Esophagus muscularis mucosa (tissue), 4 donors: ENCODE measurements around the gene RAB40AL. TPM values are rescaled to one million over a fixed set of nuclear protein-coding genes. Genes with fewer than 3 reads are reported as not detected.
"Not testable (repeated sequence)": the region's sequence is repeated elsewhere in the genome, so short reads cannot be mapped to it uniquely, and the experiment has no call there.

ENCODE experiments used
- DNase-seq: peaks from one replicate; pipeline ENCODE4 v3.0.0-alpha.2; 2017; ENCODE audit errors: extremely low spot score
- H3K27ac ChIP-seq, 4 donors: fragments of 200-600 bp; sonication (generic); replicated peaks in 1 of 4; 1 replicate in 3 of 4; 2 replicates in 1 of 4; pipeline ENCODE4 v1.5.1; 2016 to 2019; ENCODE audit warnings: mild to moderate bottlenecking in 1 of 4
- H3K27me3 ChIP-seq, 4 donors: fragments of 200-600 bp; sonication (generic); one replicate each; pipeline versions ENCODE4 v1.5.1 to v1.6.0; 2016 to 2019
- H3K36me3 ChIP-seq, 4 donors: fragments of 200-600 bp; sonication (generic); one replicate each; pipeline ENCODE4 v1.5.1; 2016 to 2019
- H3K4me1 ChIP-seq, 4 donors: fragments of 200-600 bp; sonication (generic); one replicate each; pipeline ENCODE4 v1.5.1; 2016 to 2019
- H3K4me3 ChIP-seq, 4 donors: fragments of 200-600 bp; sonication (generic); 1 replicate in 2 of 4; 2 replicates in 2 of 4; pipeline ENCODE4 v1.5.1; 2016 to 2019; ENCODE audit warnings: mild to moderate bottlenecking in 4 of 4, moderate library complexity in 1 of 4
- H3K9me3 ChIP-seq, 4 donors: fragments of 200-600 bp; sonication (generic); 1 replicate in 3 of 4; 2 replicates in 1 of 4; pipeline ENCODE4 v1.5.1; 2016 to 2019
- EP300 ChIP-seq: sonication (generic); formaldehyde crosslinking; IDR thresholded peaks from one replicate; pipeline ENCODE4 v1.6.1; 2017; ENCODE audit warnings: antibody characterized with exemption
- POLR2A ChIP-seq: fragments of 450-650 bp; IDR thresholded peaks from one replicate; pipeline ENCODE4 v1.6.1; 2017; ENCODE audit warnings: antibody characterized with exemption, moderate library complexity, mild to moderate bottlenecking, low read depth
- POLR2AphosphoS5 ChIP-seq, 2 donors: sonication (generic); formaldehyde crosslinking; IDR thresholded peaks; one replicate each; pipeline ENCODE4 v1.6.1; 2017; ENCODE audit warnings: antibody characterized with exemption in 2 of 2
- WGBS: methylation state at CpG from one replicate; pipeline ENCODE4 v1.1.5; 2018; 5-methylcytosine and 5-hydroxymethylcytosine counted together
- intact Hi-C: fragments of 100-400 bp; cut with DNase I; formaldehyde crosslinking; loops from one replicate; pipeline ENCODE4 v1.15.1; 2023
- total RNA-seq, 4 donors: library from RNA; depleted of rRNA; stranded (reverse); fragments of >200 nt; gene quantifications; one replicate each; pipeline versions ENCODE4 v1.1.0 to v1.2.1, GENCODE V29; 2016
- TF ChIP-seq, protein P1 (sequence below), 3 experiments: fragments of 200-600 bp in 2 of 3; fragments of 450-650 bp in 1 of 3; sonication (generic) in 2 of 3; IDR thresholded peaks; one replicate each; pipeline ENCODE4 v1.5.1; 2017 to 2019; ENCODE audit warnings: antibody characterized with exemption in 3 of 3, mild to moderate bottlenecking in 2 of 3, moderate library complexity in 1 of 3

The RAB40AL gene
- total RNA-seq, 4 donors from 2014 or later, result 0.52 to 0.99 (median 0.73) TPM

DNA sequence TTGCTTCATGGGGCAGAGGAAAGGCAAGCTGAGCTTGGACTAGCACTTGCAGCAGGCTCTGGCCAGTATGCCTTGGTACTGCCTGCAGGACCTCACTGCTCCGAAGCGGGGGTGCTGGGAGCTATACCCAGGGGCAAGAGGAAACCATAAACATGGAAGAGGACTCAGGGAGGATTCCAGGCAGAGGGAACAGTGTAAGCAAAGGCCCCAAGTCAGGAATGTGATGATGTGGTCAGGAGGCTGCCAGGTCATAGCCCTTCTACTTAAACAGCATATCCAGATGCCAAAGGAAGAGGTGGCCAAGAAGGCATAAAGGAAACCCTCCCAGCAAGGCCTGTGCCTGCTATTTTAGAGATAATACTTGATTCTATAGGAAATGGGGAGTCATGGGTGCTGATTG, 31.1 kb downstream of the RAB40AL start:
- 93% methylated on average over 2 of the region's 2 CpGs for WGBS
- no peak overlapping the region for H3K4me3 ChIP-seq
- no peaks in the 10 kb centered on the region for H3K36me3 ChIP-seq
- no peaks in the 10 kb centered on the region for H3K4me1 ChIP-seq
- no peak for TF ChIP-seq EP300
- TF ChIP-seq, protein P1, sequence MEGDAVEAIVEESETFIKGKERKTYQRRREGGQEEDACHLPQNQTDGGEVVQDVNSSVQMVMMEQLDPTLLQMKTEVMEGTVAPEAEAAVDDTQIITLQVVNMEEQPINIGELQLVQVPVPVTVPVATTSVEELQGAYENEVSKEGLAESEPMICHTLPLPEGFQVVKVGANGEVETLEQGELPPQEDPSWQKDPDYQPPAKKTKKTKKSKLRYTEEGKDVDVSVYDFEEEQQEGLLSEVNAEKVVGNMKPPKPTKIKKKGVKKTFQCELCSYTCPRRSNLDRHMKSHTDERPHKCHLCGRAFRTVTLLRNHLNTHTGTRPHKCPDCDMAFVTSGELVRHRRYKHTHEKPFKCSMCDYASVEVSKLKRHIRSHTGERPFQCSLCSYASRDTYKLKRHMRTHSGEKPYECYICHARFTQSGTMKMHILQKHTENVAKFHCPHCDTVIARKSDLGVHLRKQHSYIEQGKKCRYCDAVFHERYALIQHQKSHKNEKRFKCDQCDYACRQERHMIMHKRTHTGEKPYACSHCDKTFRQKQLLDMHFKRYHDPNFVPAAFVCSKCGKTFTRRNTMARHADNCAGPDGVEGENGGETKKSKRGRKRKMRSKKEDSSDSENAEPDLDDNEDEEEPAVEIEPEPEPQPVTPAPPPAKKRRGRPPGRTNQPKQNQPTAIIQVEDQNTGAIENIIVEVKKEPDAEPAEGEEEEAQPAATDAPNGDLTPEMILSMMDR (IDR thresholded peaks at IDR 0.05), result no peak
- no peak for TF ChIP-seq POLR2A
- TF ChIP-seq POLR2AphosphoS5 (IDR thresholded peaks at IDR 0.05), result no peak
- no peak overlapping the region for H3K27ac ChIP-seq
- DNase-seq, result no peak
- intact Hi-C loops, result no loop called here
- H3K9me3 ChIP-seq, result peaks cover 0 to 49% (median 9%) of the 10 kb centered on the region in 4 donors
- no peaks in the 10 kb centered on the region for H3K27me3 ChIP-seq

DNA sequence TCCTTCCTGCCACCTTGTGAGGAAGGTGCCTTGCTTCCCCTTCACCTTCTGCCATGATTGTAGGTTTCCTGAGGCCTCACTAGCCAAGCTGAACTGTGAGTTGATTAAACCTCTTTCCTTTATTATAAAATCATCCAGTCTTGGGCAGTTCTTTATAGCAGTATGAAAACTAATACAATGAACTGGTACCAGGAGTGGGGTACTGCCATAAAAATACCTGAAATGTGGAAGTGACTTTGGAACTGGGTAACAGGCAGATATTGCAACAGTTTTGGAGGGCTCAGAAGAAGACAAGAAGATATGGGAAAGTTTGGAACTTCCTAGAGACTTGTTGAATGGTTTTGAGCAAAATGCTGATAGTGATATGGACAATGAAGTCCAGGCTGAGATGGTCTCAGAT, 34.5 kb downstream of the RAB40AL start:
- H3K36me3 ChIP-seq, intact Hi-C loops: not testable (repeated sequence)

DNA sequence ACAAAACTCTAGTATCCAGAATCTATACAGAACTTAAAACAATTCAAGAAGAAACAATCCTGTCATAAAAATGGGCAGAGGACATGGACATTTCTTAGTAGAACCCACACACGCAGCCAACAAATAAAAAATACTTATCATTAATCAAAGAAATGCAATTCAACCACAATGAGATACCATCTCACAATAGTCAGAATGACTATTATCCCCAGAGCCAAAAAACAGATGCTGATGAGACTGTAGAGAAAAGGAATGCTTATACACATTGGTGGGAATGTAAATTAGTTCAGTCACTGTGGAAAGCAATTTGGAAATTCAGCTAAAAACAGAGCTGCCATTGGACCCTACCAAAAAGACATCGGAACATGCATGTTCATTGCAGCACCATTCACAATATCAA, 37.9 kb downstream of the RAB40AL start:
- peaks cover 0 to 29% (median 4%) of the 10 kb centered on the region in 4 donors for H3K9me3 ChIP-seq
- H3K27me3 ChIP-seq, result no peaks in the 10 kb centered on the region
- no peak for DNase-seq
- H3K4me3 ChIP-seq, result no peak overlapping the region
- no peak overlapping the region for H3K27ac ChIP-seq
- WGBS, result 75% methylated on average over 2 of the region's 2 CpGs
- no peaks in the 10 kb centered on the region for H3K4me1 ChIP-seq
- no peaks in the 10 kb centered on the region for H3K36me3 ChIP-seq
- intact Hi-C loops, result no loop called here
- TF ChIP-seq, protein P1 (IDR thresholded peaks at IDR 0.05), result no peak
- TF ChIP-seq POLR2A, result no peak
- TF ChIP-seq EP300, result no peak
- TF ChIP-seq POLR2AphosphoS5 (IDR thresholded peaks at IDR 0.05), result no peak

More for the DNA sequence above, 34.5 kb downstream of the RAB40AL start:
- H3K9me3 ChIP-seq, result peaks cover 0 to 49% (median 9%) of the 10 kb centered on the region in 4 donors
- not testable (repeated sequence) for H3K27ac ChIP-seq, H3K4me1 ChIP-seq, H3K4me3 ChIP-seq, DNase-seq, H3K27me3 ChIP-seq

DNA sequence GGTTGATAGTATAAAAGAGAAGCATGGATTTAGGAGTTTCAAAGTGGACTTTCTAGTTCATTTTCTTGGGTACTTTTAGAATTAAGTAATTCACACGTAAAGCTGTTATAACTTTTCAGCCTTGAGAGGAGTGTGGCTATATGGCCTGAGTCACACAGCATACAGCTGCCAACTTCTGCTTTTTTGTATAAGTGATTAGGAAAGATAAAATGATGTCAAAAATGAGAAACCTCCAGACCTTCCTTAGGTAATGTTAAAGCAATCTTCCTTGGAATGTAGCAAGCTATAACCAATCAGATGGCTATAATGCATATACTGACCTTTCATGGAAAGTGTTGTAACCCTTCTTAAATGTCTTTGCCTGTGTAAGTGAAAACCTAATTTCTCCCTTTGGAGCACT, 39.2 kb downstream of the RAB40AL start:
- Histone ChIP-seq H3K4me3 (no peak overlapping the region), H3K4me1 (no peaks in the 10 kb centered on the region), H3K27ac (no peak overlapping the region), H3K36me3 (no peaks in the 10 kb centered on the region), H3K27me3 (no peaks in the 10 kb centered on the region), H3K9me3 (peaks cover 0 to 18% (median 3%) of the 10 kb centered on the region in 4 donors)
- intact Hi-C loops, result no loop called here
- 79% methylated on average over 1 of the region's 1 CpG for whole genome bisulfite sequencing
- TF ChIP-seq, protein P1 (IDR thresholded peaks at IDR 0.05), result no peak
- TF ChIP-seq EP300 (no peak), POLR2A (no peak), POLR2AphosphoS5 (IDR thresholded peaks at IDR 0.05) (no peak)
- DNase-seq, result no peak

DNA sequence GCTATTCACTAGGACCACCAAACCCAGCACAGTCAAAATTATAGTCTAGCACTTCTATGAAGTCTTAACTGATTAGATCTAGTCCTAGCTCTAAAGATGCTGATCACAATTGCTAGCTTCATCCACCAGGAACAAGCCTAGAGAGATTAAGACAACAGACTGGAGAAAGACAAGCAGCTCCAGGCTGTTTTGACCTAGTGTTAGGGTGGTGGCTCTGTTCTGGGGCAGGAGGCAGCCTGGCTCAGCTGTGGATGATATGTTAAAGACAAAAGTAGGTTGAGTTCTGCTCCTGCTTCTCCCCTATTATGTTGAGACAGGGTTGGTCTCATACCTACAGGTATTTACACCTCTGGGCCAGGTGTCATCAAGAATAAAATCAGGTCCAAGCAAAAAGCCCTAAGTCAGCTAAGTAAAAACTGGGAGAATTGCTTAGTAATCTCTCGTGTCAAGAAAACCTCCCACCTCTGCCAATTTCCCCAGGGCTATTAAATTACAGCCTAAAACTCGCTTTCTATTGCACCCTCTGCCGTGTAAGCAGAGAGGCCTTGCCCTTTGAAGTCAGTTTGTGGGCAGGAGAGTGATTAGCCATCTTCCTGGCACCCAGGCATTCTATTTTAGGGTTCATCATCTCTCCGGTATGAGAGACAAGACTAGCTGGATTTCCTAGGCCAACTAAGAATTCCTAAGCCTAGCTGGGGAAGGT, 39.9 kb downstream of the RAB40AL start:
- Histone ChIP-seq H3K27me3 (no peaks in the 10 kb centered on the region), H3K4me1 (no peaks in the 10 kb centered on the region), H3K27ac (no peak overlapping the region), H3K9me3 (peaks cover 0 to 11% (median 0%) of the 10 kb centered on the region in 4 donors), H3K4me3 (no peak overlapping the region), H3K36me3 (no peaks in the 10 kb centered on the region)
- intact Hi-C loops, result no loop called here
- TF ChIP-seq POLR2A, result no peak
- TF ChIP-seq EP300, result no peak
- TF ChIP-seq, protein P1 (IDR thresholded peaks at IDR 0.05), result no peak
- TF ChIP-seq POLR2AphosphoS5 (IDR thresholded peaks at IDR 0.05), result no peak
- DNase-seq, result no peak
- WGBS, result 49% methylated on average over 4 of the region's 4 CpGs
